ENCODE measurements around the gene PCSK1N.

The PCSK1N gene

DNA sequence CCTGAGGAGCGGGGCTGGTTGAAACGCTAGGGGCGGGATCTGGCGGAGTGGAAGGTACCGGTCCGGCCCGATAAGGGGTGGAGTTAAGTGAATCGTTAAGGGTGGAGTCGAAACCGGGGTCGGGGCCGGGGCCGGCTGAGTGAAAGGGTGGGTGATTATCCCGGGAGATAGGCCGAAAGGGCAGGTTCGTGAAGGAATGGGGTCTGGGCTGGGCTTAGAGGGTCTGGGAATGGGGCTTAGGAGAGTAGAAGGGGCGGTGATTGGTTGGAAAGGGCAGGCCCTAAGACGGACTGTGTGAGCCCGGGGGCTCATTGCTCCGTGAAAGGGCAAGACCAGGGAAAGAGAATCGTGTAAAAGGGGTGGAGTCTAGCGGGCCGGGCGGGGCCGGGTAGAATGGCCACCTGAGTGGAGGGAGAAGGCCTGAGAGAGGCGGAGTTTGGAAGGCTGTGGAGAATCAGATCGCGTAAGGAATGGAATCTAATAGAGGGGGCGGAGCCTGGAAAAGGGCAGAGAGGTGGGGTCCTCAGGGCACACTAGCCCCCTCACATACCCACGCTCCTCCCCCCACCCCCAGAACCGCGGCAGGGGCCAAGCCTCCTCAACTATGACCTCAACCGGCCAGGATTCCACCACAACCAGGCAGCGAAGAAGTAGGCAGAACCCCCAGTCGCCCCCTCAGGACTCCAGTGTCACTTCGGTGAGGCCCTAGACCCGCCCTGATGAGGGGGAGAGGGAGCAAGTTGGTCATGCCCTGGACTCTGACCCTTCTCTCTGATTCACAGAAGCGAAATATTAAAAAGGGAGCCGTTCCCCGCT lies 33.1 kb downstream of the PCSK1N start:
- Mint-ChIP-seq H3K9me3 (ENCODE audit: low read depth) (no peaks in the 10 kb centered on the region), H3K27ac (peak overlapping the region; percentile 98), H3K4me1 (ENCODE audit: low read depth) (peaks cover 21% of the 10 kb centered on the region), H3K27me3 (no peaks in the 10 kb centered on the region), H3K36me3 (no peaks in the 10 kb centered on the region), H3K4me3 (peak overlapping the region; percentile 96)

DNA sequence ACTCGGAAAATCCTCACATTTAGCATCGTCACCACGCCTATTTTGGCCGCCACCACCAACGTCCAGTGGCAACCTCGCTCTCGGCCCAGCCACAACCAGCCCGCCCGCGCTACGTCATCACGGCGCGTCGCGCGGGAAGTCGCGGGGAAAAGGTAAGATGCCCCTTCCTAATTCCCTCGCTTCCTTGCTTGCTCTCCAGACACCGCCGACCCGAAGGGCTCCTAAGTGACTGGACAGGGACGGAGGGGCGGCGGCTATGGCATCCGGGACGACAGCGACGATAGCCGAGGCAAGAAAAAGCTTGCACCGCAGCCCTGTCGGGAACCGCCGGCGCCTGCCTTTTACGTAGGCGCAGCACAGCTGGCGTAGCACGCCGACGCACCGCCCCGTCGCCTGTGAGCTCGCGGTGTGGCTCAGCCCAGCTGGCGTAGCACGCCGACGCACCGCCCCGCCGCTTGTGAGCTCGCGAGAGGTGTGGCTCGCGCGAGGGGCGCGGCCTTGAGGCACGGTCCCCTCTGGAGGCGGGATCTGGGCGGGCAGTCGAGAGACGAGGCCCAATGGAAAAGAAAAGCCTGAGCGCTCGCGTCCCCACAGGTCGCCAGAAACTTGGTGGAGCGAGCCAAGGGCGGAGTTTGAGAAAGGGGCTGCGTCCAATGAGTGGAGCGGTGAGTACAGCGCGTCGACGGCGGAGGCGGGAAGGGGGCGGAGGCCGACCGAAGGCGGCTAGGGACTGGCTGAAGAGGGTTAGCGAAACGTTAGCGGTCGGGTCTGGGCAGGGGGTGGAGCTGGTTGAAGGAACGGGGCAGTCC lies 33.9 kb downstream of the PCSK1N start, which contains the start of gene HDAC6:
HDAC6 (plus strand) TSS at position 788 of the 809 bp plus-strand sequence. CDS start 626 bp downstream, outside the sequence.
- no peaks in the 10 kb centered on the region for H3K27me3 Mint-ChIP-seq
- no peaks in the 10 kb centered on the region for H3K9me3 Mint-ChIP-seq (ENCODE audit: low read depth)
- peak within 1 kb of the TSS; percentile 96 for H3K4me3 Mint-ChIP-seq
- H3K4me1 Mint-ChIP-seq (ENCODE audit: low read depth) = peaks cover 16% of the 10 kb centered on the region
- H3K36me3 Mint-ChIP-seq = no peaks in the 10 kb centered on the region
- H3K27ac Mint-ChIP-seq = peak within 1 kb of the TSS; percentile 98

DNA sequence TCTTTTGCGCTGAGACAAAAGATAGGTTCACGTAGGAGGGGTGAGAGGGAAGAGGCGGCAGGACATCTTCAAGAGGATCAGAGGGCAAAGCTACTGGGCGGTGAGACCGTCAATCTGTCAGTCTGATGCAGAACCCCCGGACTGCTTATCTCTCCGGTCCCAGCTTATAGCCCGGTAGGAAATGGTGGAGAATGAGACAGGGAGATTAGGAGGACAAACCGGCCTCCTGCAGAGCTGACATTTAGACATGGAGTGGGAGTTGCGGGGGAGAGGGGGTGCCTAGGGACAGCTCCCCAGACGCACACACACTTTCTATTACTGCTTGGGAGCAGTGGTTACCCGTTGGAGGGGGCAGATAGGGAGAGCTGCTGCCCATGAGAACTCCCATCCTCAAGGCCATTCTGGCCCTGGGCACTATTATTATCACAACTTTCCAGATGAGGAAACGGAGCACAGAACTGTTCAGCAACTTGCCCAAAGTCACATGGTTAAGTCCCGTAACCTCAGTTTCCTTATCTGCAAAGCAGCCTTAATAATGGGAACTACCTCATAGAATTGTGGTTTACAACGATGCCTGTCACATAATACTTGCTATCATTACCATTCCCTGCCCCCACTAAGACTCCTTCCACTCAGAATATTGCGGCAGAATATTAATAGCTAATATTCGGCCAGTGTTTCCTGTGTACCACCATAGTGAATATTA lies 34.7 kb downstream of the PCSK1N start:
- H3K4me3 Mint-ChIP-seq = peak overlapping the region; percentile 96
- H3K27ac Mint-ChIP-seq = peak overlapping the region; percentile 98
- H3K9me3 Mint-ChIP-seq (ENCODE audit: low read depth) = no peaks in the 10 kb centered on the region
- H3K4me1 Mint-ChIP-seq (ENCODE audit: low read depth) = peaks cover 13% of the 10 kb centered on the region
- H3K36me3 Mint-ChIP-seq = no peaks in the 10 kb centered on the region
- H3K27me3 Mint-ChIP-seq = no peaks in the 10 kb centered on the region

DNA sequence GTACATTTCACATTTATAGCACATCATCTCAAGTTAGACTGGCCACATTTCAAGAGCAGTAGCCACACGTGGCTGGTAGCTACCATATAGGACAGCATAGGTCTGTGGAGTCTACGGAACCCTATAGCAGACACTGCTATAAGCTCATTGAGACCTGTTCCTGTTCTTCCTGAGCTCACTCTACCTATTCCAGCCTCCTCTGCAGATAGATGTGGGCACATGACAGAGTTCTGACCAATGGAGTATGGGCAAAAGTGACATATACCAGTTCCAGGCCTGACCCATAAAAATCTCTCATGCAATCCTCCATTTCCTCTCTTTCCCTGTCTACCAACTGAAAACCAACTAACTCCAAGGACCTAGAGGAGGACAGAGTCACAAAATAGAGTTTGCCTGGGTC lies 37.1 kb downstream of the PCSK1N start:
- peaks cover 12% of the 10 kb centered on the region for H3K4me1 Mint-ChIP-seq (ENCODE audit: low read depth)
- H3K4me3 Mint-ChIP-seq = no peak overlapping the region
- no peaks in the 10 kb centered on the region for H3K36me3 Mint-ChIP-seq
- no peaks in the 10 kb centered on the region for H3K9me3 Mint-ChIP-seq (ENCODE audit: low read depth)
- H3K27ac Mint-ChIP-seq = no peak overlapping the region
- H3K27me3 Mint-ChIP-seq = no peaks in the 10 kb centered on the region

DNA sequence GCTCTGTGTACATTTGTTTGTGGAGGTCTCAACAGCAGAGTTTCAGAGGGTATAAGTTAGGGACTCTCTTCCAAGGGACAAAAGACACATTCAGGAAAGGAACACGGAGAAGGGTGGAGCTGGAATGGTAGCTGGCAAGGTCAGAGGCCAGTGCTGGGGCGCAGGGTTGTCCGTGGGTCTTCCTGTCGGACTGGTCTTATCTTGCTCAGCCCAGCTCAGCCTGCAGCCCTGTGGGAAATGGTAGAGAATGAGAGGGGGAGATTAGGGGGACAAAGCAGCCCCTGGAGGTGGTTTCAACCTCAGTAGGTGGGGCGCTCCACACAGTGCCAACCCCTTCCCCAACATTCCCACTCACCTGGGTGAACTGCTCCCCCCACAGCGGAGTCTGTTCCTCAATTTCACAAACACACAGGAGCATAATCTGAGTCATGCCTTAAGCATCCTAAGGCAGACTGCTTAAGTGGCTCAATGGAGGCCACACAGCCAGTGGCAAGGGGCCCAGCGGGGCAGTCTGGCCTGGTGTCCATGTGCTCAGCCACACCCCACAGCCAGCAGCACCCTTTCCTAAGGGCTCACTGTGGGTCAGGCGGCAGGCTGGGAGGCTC lies 40.4 kb downstream of the PCSK1N start:
- Mint-ChIP-seq H3K9me3 (ENCODE audit: low read depth) (no peaks in the 10 kb centered on the region), H3K4me1 (ENCODE audit: low read depth) (peaks cover under 1% of the 10 kb centered on the region), H3K27ac (no peak overlapping the region), H3K27me3 (no peaks in the 10 kb centered on the region), H3K36me3 (no peaks in the 10 kb centered on the region), H3K4me3 (no peak overlapping the region)

DNA sequence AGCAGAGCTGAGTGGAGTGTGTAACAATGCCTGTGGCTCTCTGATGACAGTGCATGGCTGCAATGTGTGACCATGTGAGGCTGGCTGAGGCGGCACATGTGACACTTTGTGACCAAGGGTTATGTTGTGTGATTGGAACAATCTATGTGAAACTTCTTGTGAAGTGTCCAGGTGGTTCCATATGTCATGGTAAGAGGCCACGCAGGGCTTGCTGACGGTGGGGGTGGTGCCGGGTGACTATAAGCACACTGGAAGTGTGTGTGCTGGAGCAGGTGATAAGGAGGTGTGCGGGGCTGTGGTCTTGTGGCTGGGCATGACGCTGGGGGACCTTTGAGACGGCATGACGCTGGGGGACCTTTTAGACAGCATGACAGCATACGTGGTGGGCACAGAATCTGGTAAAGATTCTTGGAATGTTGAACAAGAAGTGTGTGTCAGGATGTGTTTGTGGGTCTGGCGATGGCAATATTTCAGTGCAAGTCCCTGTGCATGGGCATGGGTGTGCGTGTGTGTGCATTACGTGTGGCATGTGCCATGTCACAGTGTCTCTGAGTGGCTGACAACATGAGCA lies 41.0 kb downstream of the PCSK1N start:
- H3K9me3 Mint-ChIP-seq (ENCODE audit: low read depth) = no peaks in the 10 kb centered on the region
- no peaks in the 10 kb centered on the region for H3K27me3 Mint-ChIP-seq
- H3K27ac Mint-ChIP-seq = no peak overlapping the region
- no peaks in the 10 kb centered on the region for H3K36me3 Mint-ChIP-seq
- H3K4me3 Mint-ChIP-seq = no peak overlapping the region
- H3K4me1 Mint-ChIP-seq (ENCODE audit: low read depth) = peaks cover 6% of the 10 kb centered on the region

DNA sequence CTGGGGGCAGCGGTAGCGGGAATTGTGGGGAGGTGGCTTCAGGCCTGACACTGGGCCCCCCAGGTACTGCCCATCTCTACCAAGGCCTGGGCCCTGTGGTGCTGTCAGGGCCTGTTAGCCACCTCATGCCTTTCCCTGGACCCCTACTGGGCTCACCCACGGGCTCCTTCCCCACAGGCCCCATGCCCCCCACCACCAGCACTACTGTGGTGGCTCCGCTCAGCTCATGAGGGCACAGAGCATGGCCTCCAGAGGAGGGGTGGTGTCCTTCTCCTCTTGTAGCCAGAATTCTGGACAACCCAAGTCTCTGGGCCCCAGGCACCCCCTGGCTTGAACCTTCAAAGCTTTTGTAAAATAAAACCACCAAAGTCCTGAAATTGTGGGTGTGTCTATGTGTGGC lies 41.5 kb downstream of the PCSK1N start:
- H3K4me1 Mint-ChIP-seq (ENCODE audit: low read depth) = peaks cover 10% of the 10 kb centered on the region
- no peaks in the 10 kb centered on the region for H3K36me3 Mint-ChIP-seq
- no peaks in the 10 kb centered on the region for H3K27me3 Mint-ChIP-seq
- no peak overlapping the region for H3K4me3 Mint-ChIP-seq
- no peak overlapping the region for H3K27ac Mint-ChIP-seq
- no peaks in the 10 kb centered on the region for H3K9me3 Mint-ChIP-seq (ENCODE audit: low read depth)

DNA sequence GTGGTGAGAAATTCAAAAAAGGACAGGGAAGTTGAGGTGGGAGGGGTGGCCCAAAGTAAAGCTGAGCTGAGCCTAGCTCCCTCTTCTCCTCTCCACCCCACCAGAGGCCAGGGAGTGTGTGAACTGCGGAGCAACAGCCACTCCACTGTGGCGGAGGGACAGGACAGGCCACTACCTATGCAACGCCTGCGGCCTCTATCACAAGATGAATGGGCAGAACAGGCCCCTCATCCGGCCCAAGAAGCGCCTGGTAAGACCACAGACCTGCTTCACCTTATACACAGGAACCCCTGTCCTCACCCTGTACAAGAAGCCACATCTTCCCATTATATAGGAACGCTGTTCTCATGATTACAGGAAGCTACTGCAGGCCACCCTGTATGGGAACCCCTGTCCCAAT lies 43.2 kb downstream of the PCSK1N start:
- Mint-ChIP-seq H3K36me3 (no peaks in the 10 kb centered on the region), H3K27ac (no peak overlapping the region), H3K4me3 (no peak overlapping the region), H3K9me3 (ENCODE audit: low read depth) (no peaks in the 10 kb centered on the region), H3K4me1 (ENCODE audit: low read depth) (peaks cover 15% of the 10 kb centered on the region), H3K27me3 (no peaks in the 10 kb centered on the region)

DNA sequence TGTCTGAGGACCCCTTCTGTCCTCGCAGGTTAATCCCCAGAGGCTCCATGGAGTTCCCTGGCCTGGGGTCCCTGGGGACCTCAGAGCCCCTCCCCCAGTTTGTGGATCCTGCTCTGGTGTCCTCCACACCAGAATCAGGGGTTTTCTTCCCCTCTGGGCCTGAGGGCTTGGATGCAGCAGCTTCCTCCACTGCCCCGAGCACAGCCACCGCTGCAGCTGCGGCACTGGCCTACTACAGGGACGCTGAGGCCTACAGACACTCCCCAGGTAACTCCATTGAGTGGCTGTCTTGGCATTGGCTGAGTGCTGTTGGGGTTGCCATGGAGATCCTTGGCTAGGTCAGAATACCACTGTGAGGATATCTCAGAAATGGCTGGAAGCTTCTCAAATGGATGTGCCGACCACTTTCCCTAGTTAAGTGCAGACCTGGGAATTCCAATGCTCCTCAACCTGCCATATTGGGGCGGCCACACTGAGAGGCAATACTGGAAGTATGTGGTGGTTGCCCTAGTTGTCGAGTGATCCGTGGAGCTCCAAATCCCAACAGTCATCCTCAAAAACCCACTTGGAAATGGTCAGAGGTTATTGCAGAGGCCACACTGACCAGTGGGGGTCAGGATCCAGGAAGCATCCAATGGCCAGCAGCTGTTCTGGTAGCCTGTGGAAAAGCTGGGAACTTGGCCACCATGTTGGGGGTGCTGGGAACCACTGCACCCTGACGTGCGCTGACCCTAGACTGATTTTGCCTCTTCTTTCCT lies 44.2 kb downstream of the PCSK1N start:
- Mint-ChIP-seq H3K36me3 (no peaks in the 10 kb centered on the region), H3K9me3 (ENCODE audit: low read depth) (no peaks in the 10 kb centered on the region), H3K4me1 (ENCODE audit: low read depth) (peaks cover 15% of the 10 kb centered on the region), H3K27me3 (no peaks in the 10 kb centered on the region), H3K27ac (no peak overlapping the region), H3K4me3 (no peak overlapping the region)

DNA sequence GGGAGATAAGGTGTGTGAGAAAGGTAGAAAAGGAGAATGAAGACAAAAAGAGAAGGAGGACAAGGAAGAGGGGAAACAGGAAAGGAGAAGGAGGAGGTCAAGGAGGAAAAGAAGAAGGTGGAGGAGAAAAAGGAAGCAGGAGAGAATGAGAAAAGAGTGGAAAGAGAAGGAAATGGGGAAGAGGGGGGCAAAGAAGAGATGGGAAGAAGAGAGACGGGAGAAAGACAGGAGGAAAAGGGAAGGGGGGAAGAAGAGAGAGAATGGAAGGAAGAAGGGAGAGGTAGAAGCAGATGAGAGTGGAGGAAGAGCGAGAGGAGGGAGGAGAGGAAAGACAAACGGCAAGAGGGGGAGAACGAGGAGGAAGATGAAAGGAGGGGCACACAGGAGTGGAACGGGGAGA lies 44.9 kb downstream of the PCSK1N start:
- Mint-ChIP-seq H3K4me3 (no peak overlapping the region), H3K27ac (no peak overlapping the region), H3K27me3 (no peaks in the 10 kb centered on the region), H3K4me1 (ENCODE audit: low read depth) (peaks cover 15% of the 10 kb centered on the region), H3K9me3 (ENCODE audit: low read depth) (no peaks in the 10 kb centered on the region), H3K36me3 (no peaks in the 10 kb centered on the region)

DNA sequence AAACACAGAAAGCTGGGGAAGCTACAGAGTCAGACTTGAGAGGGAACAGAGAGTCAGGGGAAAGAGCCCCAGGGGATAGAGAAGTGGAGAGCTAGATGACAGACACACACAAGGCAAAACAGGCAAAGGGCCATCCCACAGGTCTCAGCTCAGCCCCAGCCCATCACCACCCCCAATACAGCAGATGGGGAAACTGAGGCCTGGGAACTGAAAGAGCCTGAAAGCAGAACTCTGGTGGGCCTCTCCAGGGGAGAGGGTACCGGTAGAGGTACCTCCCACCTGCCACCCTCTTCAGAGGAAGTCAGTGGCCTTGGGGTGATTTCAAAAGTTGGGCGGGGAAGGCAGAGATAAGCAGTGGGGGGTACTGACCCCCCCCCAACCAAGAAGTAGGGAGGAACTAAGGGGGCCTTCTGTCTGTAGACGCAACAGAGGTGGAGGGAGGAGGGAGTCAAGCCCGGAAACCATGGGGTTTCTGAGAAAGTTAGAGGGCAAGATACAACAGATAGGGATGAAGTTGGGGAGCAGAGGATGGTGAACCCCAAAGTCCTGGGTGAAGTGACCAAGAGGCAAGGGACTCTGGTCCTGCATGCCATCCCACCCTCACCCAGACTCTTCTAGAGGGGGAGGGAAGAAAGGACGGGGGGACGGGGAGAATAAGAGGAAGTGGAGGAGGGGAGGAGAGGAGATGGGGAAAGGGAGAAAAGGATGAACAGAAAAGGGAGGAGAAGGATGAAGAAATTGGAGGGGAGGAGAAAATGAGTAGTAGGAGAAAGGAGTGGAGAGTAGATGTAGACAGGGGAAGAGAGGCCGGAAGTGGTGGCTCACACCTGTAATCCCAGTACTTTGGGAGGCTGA lies 45.8 kb downstream of the PCSK1N start:
- peak overlapping the region; percentile 46 for H3K27ac Mint-ChIP-seq
- no peak overlapping the region for H3K4me3 Mint-ChIP-seq
- H3K4me1 Mint-ChIP-seq (ENCODE audit: low read depth) = peaks cover 15% of the 10 kb centered on the region
- H3K36me3 Mint-ChIP-seq = no peaks in the 10 kb centered on the region
- H3K9me3 Mint-ChIP-seq (ENCODE audit: low read depth) = no peaks in the 10 kb centered on the region
- H3K27me3 Mint-ChIP-seq = no peaks in the 10 kb centered on the region

DNA sequence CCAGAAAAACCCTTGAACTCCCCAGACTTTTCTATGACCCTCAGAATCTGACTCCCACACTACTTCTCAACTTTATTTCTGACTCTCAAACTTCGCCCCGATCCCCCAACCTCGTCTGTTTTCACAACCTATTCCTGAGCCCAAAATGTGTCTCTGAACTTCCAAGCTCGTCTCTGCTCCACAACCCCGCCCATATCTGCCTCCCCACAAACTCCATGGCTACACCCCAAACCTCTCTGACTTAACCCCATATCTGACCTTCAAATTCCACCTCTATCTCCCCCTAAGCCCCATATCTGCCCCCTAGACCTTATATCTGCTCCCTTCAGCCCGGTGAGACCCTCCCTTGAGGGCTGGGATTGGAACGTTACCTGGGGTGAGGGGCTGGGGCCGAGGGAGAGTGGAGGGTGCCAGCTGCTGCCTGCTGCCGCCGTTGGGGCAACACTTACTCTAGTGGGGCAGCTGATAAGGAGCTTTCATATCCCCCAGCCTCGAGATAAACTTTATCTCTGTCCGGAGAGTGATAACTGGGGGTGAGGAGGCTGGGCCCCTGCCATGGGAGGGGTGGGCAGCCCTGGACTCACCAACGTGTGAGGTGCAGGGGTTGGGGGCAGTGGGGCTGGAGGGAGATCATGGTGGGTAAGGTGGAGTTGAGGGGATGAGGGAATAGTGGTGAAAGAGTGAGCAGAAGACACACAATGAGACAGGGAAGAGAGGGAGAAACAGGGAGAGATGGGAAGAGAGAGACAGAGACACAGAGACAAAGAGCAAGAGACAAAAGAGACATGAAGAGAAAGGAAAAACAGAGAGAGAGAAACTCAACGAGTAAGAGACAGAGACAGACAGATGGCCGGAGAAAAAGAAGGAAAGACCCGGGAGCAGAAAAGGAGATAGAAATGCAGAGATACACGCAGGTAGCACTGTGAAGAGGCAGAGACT lies 47.6 kb downstream of the PCSK1N start:
- no peaks in the 10 kb centered on the region for H3K27me3 Mint-ChIP-seq
- H3K9me3 Mint-ChIP-seq (ENCODE audit: low read depth) = no peaks in the 10 kb centered on the region
- H3K36me3 Mint-ChIP-seq = no peaks in the 10 kb centered on the region
- H3K4me3 Mint-ChIP-seq = no peak overlapping the region
- peaks cover 15% of the 10 kb centered on the region for H3K4me1 Mint-ChIP-seq (ENCODE audit: low read depth)
- H3K27ac Mint-ChIP-seq = no peak overlapping the region
